Activated CD4-positive, alpha-beta T cell treated with anti-CD3 and anti-CD28 coated beads for 48 hours (primary cell): Measurements from ENCODE around the gene NDOR1.

Source experiments
- DNase-seq: peaks from one replicate; pipeline ENCODE4 v3.0.0-alpha.2; 2020

NDOR1 gene

DNA sequence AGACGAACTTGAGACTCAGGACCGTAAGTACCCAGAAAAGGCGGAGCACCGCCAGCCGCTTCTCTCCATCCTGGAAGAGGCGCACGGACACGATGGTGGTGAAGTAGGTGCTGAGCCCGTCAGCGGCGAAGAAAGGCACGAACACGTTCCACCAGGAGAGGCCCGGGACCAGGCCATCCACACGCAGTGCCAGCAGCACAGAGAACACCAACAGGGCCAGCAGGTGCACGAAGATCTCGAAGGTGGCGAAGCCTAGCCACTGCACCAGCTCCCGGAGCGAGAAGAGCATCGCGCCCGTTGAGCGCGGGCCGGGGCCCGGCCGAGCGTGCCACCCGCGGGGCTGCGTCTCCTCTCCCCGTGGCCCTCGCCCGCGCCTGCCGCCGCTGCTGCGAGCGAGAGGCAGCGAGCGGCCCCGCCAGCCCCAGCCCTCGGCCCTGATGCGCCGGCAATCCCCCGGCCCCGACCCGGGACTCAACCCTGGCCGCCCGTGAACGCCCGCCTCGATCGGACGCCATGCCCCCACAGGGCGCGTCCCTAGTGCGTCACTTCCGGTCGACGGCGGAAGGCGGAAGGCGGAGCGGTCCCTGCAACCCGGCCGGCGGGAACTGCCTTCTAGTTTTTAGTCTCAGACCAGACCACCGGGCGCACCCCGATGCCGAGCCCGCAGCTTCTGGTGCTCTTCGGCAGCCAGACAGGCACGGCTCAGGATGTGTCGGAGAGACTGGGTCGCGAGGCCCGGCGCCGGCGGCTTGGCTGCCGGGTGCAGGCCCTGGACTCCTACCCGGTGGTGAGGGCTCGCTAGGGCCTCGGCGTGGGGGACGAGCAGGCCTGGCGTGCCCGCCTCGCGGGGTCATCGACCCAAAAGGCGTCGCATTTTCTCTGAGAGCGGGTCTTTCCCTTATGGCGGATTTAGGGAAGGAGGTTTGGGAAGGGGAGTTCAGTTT lies at the start of gene NDOR1, which contains the start of gene TMEM203:
Gene NDOR1, plus strand, starts transcription at position 575 of the 944 bp plus-strand sequence. Its CDS starts 78 bp downstream, at position 653.
Gene TMEM203, minus strand, starts transcription at position 523 of the 944 bp plus-strand sequence. Its CDS starts 234 bp downstream, at position 289.
- peak; percentile 97 for DNase-seq

DNA sequence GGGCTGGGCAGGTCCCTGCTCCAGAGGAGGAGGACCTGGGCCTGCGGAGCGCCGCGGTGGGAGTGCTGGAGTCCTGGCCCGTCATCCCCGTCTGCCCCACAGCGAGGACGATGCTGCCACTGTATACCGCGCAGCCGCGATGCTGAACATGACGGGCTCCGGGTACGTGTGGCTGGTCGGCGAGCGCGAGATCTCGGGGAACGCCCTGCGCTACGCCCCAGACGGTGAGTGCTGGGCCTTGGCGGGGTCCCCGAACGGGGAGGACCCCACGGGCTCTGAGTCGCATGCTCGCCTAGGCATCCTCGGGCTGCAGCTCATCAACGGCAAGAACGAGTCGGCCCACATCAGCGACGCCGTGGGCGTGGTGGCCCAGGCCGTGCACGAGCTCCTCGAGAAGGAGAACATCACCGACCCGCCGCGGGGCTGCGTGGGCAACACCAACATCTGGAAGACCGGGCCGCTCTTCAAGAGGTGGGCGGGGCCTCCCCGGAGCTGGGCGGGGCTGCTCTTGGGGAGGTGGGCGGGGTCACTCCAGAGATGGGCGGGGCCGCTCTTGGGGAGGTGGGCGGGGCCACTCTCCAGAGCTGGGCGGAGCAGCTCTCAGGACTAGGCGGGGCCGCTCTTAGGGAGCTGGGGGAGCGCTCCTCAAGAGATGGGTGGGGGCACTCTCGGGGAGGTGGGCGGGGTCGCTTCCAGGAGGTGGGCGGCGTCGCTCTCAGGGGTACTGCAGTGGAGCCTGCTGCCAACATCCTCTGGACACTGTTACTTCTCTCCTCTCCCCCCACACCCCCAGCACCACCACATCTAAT lies 48.7 kb upstream of the NDOR1 start:
- peak; percentile 79 for DNase-seq

DNA sequence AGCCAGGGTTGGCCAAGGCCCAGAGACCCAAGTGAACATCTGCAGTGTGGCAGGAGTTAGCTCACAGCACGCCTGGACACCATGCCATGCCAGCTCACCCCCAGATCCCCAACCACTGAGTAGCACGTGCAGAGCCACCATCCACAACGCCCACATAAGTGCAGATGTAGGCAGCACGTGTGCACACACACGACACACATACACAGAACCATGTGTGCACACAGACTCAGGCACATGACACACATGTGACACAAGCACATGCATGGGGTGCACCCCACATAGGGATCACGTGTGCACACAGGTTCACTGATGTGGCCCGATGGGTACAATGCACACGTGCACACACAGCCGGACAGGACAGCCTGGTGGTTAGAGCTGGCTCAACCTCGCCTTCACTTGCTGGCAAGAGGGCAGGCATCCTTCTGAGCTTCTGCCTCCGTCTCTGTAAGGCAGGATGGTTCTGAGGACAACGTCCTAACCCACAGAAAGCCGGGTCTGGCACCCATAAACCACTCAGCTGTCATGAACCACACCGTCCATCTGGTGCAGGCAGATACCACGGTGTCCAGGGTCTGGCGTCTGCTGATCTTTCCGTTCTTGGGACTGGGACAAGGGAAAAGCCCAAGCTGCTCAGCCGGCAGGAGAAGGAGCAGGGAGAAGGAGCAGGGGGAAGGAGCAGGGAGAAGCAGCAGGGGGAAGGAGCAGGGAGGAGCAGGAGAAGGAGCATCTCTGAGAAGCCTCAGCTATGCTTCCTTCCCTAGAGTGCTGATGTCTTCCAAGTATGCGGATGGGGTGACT lies 47.7 kb upstream of the NDOR1 start:
- no peak for DNase-seq

DNA sequence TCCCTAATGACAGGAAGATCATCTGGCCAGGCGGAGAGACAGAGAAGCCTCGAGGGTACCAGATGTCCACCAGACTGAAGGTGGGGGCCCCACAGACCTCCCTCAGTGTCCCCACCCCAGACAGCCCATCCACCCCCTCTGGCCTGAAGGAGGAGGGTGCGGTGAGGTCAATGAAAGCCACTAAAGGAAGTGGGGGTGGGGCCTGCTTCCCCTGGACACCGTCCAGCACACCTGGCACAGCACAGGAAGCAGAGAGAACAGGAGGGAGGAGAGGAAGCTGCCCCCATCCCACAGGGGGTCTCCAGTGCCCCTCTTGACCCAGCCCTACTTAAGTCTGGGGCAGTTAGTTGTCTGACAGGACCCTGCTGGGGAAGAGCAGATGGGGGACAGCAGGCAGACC lies 46.9 kb upstream of the NDOR1 start:
- no peak for DNase-seq

DNA sequence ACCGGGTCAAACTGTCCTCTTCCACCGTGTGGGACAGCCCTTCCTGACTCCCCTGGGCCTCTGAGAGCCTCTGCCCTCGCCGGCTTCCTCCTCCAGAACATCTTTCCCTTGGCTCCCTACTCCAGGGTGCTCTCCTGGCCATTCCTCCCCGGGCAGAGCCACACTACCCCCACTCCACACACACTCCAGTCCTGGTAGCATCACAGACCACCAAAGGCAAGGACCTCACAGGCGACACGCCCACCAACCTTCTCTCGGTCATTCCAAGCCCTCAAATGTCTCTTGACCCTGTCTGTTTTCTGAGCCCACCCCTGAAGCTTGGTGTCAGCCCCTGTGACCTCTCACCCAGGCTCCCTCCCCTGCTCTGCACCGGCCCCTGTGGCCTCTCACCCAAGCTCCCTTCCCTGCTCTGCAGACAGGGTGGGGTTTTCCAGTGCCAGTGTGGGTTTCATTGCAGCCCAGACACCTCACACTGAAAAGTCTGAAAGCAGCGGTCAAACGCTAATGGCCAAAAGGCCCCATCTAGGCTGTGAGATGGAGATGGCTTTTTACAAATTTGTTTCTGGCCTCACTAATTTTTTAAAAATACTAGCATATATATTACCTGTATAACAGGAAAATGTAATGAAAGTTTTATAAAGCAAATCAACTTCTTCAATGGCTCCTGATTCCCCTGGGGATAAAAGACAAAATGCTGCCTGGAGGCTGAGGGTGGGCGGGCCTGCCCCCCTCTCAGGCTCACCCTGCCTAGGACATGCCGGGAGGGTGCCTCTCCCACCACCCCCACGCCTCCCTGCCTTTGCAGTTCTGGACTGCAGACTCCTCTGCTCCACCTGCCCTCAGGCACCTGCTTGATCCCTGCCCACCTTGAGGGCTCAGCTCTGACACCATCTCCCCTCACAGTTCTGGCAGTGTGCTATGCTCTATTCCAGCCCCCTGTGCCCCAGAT lies 46.1 kb upstream of the NDOR1 start:
- DNase-seq, result no peak

DNA sequence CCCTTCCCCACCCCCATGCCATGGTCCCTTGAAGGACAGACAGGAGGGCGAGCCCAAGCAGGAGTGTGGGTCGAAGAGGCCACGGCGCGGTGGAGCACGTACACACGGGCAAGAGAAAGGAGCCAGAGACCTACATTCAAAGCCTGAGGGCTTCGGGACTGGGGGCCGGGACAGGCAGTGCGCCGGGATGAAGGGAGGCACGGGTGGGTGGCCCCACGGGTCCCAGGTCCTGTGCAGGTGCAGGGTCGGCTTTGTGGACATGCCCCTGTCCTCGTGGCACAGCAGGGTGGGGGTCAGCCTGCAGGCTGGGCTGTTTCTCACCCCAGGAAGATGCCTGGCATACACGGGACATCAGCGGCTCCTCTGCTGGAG lies 45.5 kb upstream of the NDOR1 start:
- no peak for DNase-seq

DNA sequence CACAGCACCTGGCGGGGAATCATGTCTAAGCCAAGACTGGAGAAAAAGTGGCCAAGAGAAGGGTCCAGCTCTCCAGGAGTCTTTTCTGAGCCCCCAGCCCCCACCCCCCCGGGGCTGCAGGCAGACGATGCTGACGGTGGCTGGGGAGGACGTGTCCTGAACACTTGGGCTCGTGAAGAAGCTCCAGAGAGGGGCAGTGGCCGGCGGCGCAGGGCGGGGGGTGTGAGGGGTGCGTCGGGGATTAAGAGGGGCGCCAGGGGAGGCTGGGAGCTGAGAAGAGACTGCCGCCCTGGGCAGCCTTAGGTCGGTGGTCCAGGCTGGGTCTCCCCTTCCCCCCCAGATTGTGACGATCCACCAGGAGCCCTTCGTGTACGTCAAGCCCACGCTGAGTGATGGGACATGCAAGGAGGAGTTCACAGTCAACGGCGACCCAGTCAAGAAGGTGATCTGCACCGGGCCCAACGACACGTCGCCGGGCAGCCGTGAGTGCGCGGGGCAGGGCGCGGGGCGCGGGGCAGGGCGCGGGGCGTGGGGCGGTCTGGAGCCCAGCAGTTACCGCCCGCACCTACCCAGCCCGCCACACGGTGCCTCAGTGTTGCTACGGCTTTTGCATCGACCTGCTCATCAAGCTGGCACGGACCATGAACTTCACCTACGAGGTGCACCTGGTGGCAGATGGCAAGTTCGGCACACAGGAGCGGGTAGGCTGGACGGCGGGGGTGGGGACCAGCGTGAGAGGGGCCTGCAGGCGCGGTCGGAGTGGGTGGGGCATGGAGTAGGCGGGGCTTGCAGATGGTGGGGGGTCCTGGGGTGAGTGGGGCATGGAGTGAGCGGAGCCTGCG lies 44.6 kb upstream of the NDOR1 start:
- no peak for DNase-seq

DNA sequence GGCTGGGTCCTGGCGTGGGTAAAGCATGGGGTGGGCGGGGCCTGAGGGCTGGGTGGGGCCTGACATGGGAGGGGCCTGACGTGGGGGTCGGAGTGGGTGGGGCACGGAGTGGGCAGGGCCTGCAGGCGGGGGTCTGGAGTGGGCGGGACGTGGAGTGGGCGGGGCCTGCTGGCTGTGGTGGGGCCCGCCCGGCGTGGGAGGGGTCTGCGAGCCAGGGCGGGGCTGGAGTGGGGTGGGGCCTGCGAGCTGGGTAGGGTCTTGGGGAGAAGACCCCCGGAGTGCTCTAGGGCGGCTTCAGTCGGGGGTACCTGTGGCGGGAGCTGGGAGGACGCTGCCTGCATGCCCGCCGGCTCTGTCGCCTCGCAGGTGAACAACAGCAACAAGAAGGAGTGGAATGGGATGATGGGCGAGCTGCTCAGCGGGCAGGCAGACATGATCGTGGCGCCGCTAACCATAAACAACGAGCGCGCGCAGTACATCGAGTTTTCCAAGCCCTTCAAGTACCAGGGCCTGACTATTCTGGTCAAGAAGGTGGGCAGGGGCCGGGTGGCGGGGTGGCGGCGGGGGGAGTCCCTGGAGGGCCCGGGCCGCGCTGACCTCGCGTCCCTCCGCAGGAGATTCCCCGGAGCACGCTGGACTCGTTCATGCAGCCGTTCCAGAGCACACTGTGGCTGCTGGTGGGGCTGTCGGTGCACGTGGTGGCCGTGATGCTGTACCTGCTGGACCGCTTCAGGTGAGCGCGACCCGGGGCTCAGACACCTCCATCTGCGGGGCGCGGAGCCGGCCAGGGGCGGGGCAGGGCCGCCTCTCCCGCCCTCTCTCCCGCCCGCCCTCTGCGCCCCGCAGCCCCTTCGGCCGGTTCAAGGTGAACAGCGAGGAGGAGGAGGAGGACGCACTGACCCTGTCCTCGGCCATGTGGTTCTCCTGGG lies 43.7 kb upstream of the NDOR1 start:
- no peak for DNase-seq

DNA sequence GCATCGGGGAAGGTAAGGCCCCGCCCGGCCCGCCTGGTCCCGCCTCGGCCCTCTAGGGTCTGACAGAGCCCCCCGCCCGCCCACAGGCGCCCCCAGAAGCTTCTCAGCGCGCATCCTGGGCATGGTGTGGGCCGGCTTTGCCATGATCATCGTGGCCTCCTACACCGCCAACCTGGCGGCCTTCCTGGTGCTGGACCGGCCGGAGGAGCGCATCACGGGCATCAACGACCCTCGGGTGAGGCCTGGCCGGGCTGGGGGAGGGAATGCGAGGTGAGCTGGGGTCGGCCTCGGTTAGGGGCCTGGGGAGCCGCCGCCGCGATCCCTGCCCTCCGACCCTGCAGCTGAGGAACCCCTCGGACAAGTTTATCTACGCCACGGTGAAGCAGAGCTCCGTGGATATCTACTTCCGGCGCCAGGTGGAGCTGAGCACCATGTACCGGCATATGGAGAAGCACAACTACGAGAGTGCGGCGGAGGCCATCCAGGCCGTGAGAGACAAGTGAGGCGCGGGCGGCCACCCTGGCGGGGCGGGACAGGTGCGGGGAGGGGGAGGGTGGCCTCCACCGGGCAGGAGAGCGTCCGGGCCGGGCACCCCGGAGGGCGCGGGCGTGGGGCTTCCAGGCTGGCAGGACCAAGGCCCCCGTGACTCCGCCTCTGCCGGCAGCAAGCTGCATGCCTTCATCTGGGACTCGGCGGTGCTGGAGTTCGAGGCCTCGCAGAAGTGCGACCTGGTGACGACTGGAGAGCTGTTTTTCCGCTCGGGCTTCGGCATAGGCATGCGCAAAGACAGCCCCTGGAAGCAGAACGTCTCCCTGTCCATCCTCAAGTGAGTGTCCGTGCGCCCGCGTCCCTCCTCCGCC lies 42.8 kb upstream of the NDOR1 start:
- DNase-seq, result no peak

DNA sequence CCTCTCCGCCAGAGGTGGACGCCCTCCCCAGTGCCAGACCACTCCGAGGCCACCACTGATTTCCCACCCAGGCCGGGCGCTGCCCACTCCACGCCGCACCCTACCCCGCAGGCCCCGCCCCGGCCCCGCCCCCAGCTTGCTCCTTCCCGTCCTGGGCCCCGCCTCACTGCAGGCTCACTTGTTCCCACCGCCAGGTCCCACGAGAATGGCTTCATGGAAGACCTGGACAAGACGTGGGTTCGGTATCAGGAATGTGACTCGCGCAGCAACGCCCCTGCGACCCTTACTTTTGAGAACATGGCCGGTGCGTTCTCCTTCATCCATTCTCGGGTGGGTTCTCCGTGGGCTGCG lies 42.2 kb upstream of the NDOR1 start:
- no peak for DNase-seq

DNA sequence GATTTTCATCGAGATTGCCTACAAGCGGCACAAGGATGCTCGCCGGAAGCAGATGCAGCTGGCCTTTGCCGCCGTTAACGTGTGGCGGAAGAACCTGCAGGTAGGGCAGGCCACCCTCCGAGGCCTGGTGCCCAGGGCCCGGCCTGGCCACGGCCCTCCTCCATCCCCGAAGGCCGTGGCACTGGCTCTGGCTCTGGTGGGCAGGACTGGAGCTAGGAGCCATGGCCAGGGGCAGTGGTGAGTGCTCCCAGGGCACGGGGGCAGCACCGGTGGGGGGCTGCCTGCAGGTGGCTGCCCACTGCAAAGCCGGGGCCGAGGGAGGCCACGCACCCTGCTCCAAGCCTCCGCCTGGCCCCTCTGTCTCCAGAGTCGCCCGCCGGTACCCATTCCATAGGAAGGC lies 41.7 kb upstream of the NDOR1 start:
- DNase-seq, result no peak

DNA sequence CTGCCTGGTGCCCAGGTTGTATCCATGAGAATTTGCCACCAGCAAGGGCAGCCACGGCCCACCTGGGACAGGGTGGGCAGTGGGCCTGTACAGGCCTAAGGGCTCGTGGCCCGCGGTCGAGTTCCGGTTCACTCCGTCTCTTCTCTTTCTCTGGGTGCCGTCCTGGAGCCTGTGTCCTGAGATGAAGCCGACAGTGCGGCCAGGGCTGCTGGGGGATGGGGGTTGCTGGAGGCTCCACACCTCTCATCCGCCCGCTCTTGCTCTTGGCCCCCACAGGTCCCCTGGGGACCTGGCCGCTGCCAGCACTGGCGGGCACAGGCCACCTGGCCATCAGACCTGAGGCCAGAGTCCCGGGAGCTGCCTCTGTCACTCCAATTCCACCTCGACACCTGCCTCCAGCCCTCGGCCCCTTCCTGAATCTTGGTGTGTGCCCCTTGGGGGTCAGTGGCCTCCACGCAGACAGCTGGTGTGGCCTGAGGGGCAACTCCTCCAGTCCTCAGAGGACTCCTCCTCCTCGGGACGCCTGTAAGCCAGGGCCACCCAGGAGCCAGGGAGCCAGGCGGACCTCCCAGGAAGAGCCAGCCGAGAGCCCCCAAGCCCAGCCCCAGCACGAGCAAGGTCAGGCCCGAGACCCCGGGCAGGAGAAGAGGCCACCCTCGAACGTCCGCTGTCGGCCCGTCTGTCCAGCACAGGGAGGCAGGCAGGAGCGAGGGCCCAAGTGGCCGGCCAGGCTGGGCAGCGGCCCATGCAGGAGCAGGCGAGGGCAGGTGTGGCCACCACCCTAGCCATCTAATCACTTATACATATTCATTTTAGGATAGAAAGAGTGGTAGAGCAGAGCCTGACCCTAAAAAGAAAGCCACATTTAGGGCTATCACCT lies 40.9 kb upstream of the NDOR1 start:
- DNase-seq, result no peak

DNA sequence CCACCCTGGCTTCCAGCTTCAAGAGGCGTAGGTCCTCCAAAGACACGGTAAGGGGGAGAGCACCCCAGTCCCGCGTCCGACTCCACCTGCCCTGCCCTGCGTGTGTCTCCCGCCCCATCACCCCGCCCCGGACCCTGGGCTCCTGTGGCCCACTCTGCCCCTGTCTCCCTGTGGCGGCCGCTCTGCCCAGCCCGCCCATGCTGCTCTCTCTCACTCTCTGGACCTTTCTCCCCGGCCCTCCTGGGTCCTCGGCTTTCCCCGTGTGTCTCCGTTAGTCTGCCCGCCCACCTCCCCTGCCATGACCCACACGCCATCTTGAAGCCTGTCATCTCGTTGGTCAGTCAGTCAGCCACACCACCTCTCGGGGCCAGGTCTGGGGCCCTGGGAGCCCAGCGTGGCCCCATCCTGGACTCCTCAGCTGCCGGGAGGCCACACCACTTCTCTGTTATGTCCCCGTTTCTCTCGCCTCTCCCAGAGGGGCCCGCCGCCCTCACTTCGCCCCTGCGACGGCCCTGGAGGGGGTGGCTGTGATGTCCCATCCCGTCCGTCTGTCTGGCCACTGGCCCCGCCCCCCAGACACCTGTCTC lies 40.2 kb upstream of the NDOR1 start:
- DNase-seq, result no peak

DNA sequence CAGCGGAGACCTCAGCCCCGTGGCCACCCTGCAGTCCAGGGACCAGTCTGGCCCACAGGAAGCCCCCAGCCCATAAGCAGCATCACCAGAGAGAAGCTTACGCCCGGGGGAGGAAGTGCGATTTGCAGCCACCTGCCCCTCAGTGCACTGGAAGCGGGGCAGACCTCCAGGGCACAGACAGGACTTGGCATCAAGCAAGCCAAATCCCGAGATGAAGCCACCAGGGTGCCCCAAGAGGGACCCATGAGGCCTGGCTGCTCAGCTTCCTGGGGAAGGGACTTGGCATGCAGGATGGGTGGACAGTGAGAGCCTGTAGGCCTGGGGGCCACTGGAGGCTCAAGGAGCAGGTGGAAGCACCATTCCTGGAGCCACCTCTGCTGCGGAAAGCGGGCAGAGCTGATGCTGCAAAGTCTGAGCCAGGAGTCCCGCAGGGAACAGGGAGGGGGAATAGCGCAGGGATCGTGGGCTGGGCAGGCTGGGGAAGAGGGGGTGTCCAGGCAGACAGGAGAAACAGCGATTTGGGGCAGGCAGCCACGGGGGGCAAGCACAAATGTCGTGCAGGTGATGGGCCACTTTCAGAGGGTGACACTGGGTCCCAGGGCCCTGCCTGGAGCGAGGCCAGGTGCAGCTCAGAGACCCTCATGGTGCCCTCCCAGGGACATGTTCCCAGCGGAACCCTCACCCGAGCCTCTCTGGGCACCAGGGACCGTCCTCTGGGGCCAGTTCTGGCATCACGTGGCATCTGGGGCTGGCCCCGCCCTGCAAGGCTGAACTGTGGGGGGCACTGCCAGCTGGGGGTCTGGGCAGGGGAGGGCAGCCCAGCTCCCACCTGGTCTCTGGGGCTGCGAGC lies 38.9 kb upstream of the NDOR1 start:
- DNase-seq, result no peak

DNA sequence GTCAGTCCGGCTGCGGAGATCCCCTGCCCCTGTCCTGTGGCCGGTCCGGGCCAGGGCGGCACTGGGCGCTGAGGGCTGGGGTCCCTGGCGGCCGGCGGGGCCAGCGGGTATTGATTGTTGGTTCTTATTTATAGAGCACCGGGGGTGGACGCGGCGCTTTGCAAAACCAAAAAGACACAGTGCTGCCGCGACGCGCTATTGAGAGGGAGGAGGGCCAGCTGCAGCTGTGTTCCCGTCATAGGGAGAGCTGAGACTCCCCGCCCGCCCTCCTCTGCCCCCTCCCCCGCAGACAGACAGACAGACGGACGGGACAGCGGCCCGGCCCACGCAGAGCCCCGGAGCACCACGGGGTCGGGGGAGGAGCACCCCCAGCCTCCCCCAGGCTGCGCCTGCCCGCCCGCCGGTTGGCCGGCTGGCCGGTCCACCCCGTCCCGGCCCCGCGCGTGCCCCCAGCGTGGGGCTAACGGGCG lies 38.2 kb upstream of the NDOR1 start:
- no peak for DNase-seq
